Right atrium auricular region (tissue), 2 donors: ENCODE data around the gene RHOT1. TPM values are rescaled to one million over a fixed set of nuclear protein-coding genes. Genes with fewer than 3 reads are reported as not detected.
"Not testable (repeated sequence)": the region's sequence is repeated elsewhere in the genome, so short reads cannot be mapped to it uniquely, and the experiment has no call there.

Experiments used
- DNase-seq: peaks from one replicate; pipeline ENCODE4 v3.0.0-alpha.2; 2019; ENCODE audit warnings: low spot score
- H3K27ac ChIP-seq, 2 donors: fragments of 200-600 bp; sonication (generic); 1 replicate in 1 of 2; 2 replicates in 1 of 2; pipeline ENCODE4 v1.5.1; 2016 to 2019
- H3K27me3 ChIP-seq, 2 donors: fragments of 200-600 bp; sonication (generic); one replicate each; pipeline versions ENCODE4 v1.5.1 to v1.6.0; 2017 to 2019
- H3K36me3 ChIP-seq: fragments of 200-600 bp; sonication (generic); one replicate; pipeline ENCODE4 v1.5.1; 2016
- H3K4me1 ChIP-seq, 2 donors: fragments of 200-600 bp; sonication (generic); one replicate each; pipeline versions ENCODE4 v1.5.1 to v1.6.0; 2017 to 2019
- H3K4me3 ChIP-seq, 2 donors: fragments of 200-600 bp; sonication (generic); 1 replicate in 1 of 2; 2 replicates in 1 of 2; pipeline ENCODE4 v1.5.1; 2017 to 2019; ENCODE audit warnings: mild to moderate bottlenecking in 1 of 2, moderate library complexity in 1 of 2
- H3K9me3 ChIP-seq, 2 donors: fragments of 200-600 bp; sonication (generic); one replicate each; pipeline ENCODE4 v1.5.1; 2019
- CTCF ChIP-seq, 2 donors: fragments of 200-600 bp; sonication (generic); IDR thresholded peaks; one replicate each; pipeline ENCODE4 v1.5.1; 2019; ENCODE audit warnings: antibody characterized with exemption in 2 of 2
- total RNA-seq, 2 donors: library from RNA; depleted of rRNA; stranded (reverse); fragments of >200 nt; gene quantifications; one replicate each; pipeline ENCODE4 v1.1.0, GENCODE V29; 2016

Gene RHOT1
- total RNA-seq, 2 donors from 2014 or later: 39.6 to 51.0 TPM

GRCh38 chr17:32258383-32259140 is 116.3 kb downstream of the RHOT1 start:
- Histone ChIP-seq H3K4me3 (no peak overlapping the region), H3K9me3 (no peaks in the 10 kb centered on the region), H3K27me3 (no peaks in the 10 kb centered on the region), H3K4me1 (peaks cover 0 to 23% of the 10 kb centered on the region in 2 donors), H3K36me3 (no peaks in the 10 kb centered on the region), H3K27ac (no peak overlapping the region)
- no peak for DNase-seq
- no peak for TF ChIP-seq CTCF (IDR thresholded peaks at IDR 0.05)

GRCh38 chr17:32259586-32259985 is 117.3 kb downstream of the RHOT1 start:
- H3K36me3 ChIP-seq: no peaks in the 10 kb centered on the region
- no peak for DNase-seq
- no peaks in the 10 kb centered on the region for H3K27me3 ChIP-seq
- H3K27ac ChIP-seq: no peak overlapping the region
- H3K4me1 ChIP-seq: peaks cover 0 to 30% of the 10 kb centered on the region in 2 donors
- no peak overlapping the region for H3K4me3 ChIP-seq
- no peaks in the 10 kb centered on the region for H3K9me3 ChIP-seq
- no peak for TF ChIP-seq CTCF (IDR thresholded peaks at IDR 0.05)

- no peaks in the 10 kb centered on the region for H3K36me3 ChIP-seq
- no peak for DNase-seq
- H3K27ac ChIP-seq: no peak overlapping the region
- no peaks in the 10 kb centered on the region for H3K27me3 ChIP-seq
- peaks cover 0 to 36% of the 10 kb centered on the region in 2 donors for H3K4me1 ChIP-seq
- no peak overlapping the region for H3K4me3 ChIP-seq
- H3K9me3 ChIP-seq: no peaks in the 10 kb centered on the region
- TF ChIP-seq CTCF (IDR thresholded peaks at IDR 0.05): no peak
These were observed 119.1 kb downstream of the RHOT1 start for GRCh38 chr17:32261417-32261736.

- Histone ChIP-seq H3K4me1 (peaks cover 0 to 39% of the 10 kb centered on the region in 2 donors), H3K9me3 (no peaks in the 10 kb centered on the region), H3K36me3 (no peaks in the 10 kb centered on the region), H3K27ac (no peak overlapping the region), H3K27me3 (no peaks in the 10 kb centered on the region), H3K4me3 (no peak overlapping the region)
- no peak for DNase-seq
- TF ChIP-seq CTCF (IDR thresholded peaks at IDR 0.05): no peak
These were observed 119.7 kb downstream of the RHOT1 start for GRCh38 chr17:32261936-32262510.

GRCh38 chr17:32263515-32263914 is 121.2 kb downstream of the RHOT1 start:
- H3K4me3 ChIP-seq, H3K36me3 ChIP-seq, H3K27me3 ChIP-seq, H3K27ac ChIP-seq, H3K9me3 ChIP-seq, DNase-seq: not testable (repeated sequence)
- peaks cover 0 to 54% of the 10 kb centered on the region in 2 donors for H3K4me1 ChIP-seq

- H3K27me3 ChIP-seq: no peaks in the 10 kb centered on the region
- no peak for DNase-seq
- H3K27ac ChIP-seq: peak overlapping the region in 1 of 2 donors; percentile 46
- H3K9me3 ChIP-seq: no peaks in the 10 kb centered on the region
- peak in 1 of 2 donors; percentile 25 for TF ChIP-seq CTCF (IDR thresholded peaks at IDR 0.05)
- no peaks in the 10 kb centered on the region for H3K36me3 ChIP-seq
- no peak overlapping the region for H3K4me3 ChIP-seq
- peaks cover 0 to 57% of the 10 kb centered on the region in 2 donors for H3K4me1 ChIP-seq
These were observed 122.0 kb downstream of the RHOT1 start for GRCh38 chr17:32264140-32264799.
